Hepatocyte (in vitro differentiated cells): Measurements from ENCODE around the gene RASSF9. TPM values are rescaled to one million over a fixed set of nuclear protein-coding genes. Genes with fewer than 3 reads are reported as not detected.

ENCODE experiments used
- DNase-seq: peaks from one replicate; pipeline ENCODE4 v3.0.0-alpha.2; 2016; ENCODE audit warnings: low spot score
- H2AFZ ChIP-seq: fragments of 200-600 bp; sonication (generic); 2 replicates; pipeline ENCODE4 v1.6.0; 2016; ENCODE audit warnings: antibody characterized with exemption, mild to moderate bottlenecking
- H3K27ac ChIP-seq: fragments of 200-600 bp; sonication (generic); 2 replicates; pipeline ENCODE4 v1.5.1; 2016; ENCODE audit warnings: mild to moderate bottlenecking
- H3K27me3 ChIP-seq: fragments of 200-600 bp; sonication (generic); 2 replicates; pipeline ENCODE4 v1.6.1; 2016
- H3K36me3 ChIP-seq: fragments of 200-600 bp; sonication (generic); replicated peaks from 2 replicates; pipeline ENCODE4 v1.5.1; 2016; ENCODE audit warnings: low read depth; ENCODE audit not compliant: insufficient read depth
- H3K4me1 ChIP-seq: fragments of 200-600 bp; sonication (generic); 2 replicates; pipeline ENCODE4 v1.5.1; 2016; ENCODE audit warnings: mild to moderate bottlenecking, moderate library complexity; ENCODE audit not compliant: insufficient read depth
- H3K4me2 ChIP-seq: fragments of 200-600 bp; sonication (generic); 2 replicates; pipeline ENCODE4 v1.6.0; 2016
- H3K4me3 ChIP-seq: fragments of 200-600 bp; sonication (generic); 2 replicates; pipeline ENCODE4 v1.5.1; 2016; ENCODE audit warnings: mild to moderate bottlenecking
- H3K79me2 ChIP-seq: fragments of 200-600 bp; sonication (generic); 2 replicates; pipeline ENCODE4 v1.6.0; 2017; ENCODE audit warnings: mild to moderate bottlenecking
- H3K9me2 ChIP-seq: fragments of 200-600 bp; sonication (generic); replicated peaks from 2 replicates; pipeline ENCODE4 v1.6.0; 2017; ENCODE audit warnings: mild to moderate bottlenecking; ENCODE audit not compliant: insufficient read depth
- H3K9me3 ChIP-seq: fragments of 200-600 bp; sonication (generic); 2 replicates; pipeline ENCODE4 v1.5.1; 2016; ENCODE audit warnings: low read depth, mild to moderate bottlenecking
- H4K20me1 ChIP-seq: fragments of 200-600 bp; sonication (generic); 2 replicates; pipeline ENCODE4 v1.6.0; 2016; ENCODE audit warnings: mild to moderate bottlenecking; ENCODE audit not compliant: insufficient read depth, poor library complexity, severe bottlenecking
- CTCF ChIP-seq: fragments of 200-600 bp; sonication (generic); IDR thresholded peaks from 2 replicates; pipeline ENCODE4 v1.5.1; 2016; ENCODE audit warnings: antibody characterized with exemption, mild to moderate bottlenecking; ENCODE audit not compliant: poor library complexity
- EZH2 ChIP-seq: fragments of 200-600 bp; sonication (generic); IDR thresholded peaks from 2 replicates; pipeline ENCODE4 v1.6.1; 2016; ENCODE audit warnings: antibody characterized with exemption, mild to moderate bottlenecking, borderline replicate concordance
- EZH2phosphoT487 ChIP-seq: fragments of 200-600 bp; sonication (generic); IDR thresholded peaks from one replicate; pipeline ENCODE4 v1.6.1; 2018; ENCODE audit warnings: antibody characterized with exemption, mild to moderate bottlenecking, low read depth, moderate library complexity; ENCODE audit not compliant: unreplicated experiment, severe bottlenecking
- WGBS: methylation state at CpG from one replicate; pipeline ENCODE4 v1.1.6; 2016; ENCODE audit warnings: low lambda C conversion rate; ENCODE audit errors: missing lambda C conversion rate; 5-methylcytosine and 5-hydroxymethylcytosine counted together
- polyA plus RNA-seq: library from polyadenylated mRNA; unstranded; fragments of >200 nt; fragmentation: Nextera tagmentation; extraction: Ambion mirVana; gene quantifications from 2 replicates; pipeline ENCODE4 v1.2.1, GENCODE V29; 2016
- total RNA-seq: library from RNA; depleted of rRNA; stranded (reverse); fragments of >200 nt; gene quantifications from 2 replicates; pipeline ENCODE4 v1.2.3, GENCODE V29; 2014

The RASSF9 gene
- total and polyA plus RNA-seq, 2 experiments from 2014 or later = 0.31 to 0.60 TPM

- no peak overlapping the region for H3K4me2 ChIP-seq
- no peak overlapping the region for H3K4me3 ChIP-seq
- TF ChIP-seq CTCF (no peak), EZH2phosphoT487 (no peak), EZH2 (no peak)
- H2AFZ ChIP-seq = no peak overlapping the region
- no peaks in the 10 kb centered on the region for H3K4me1 ChIP-seq
- H3K9me3 ChIP-seq = no peaks in the 10 kb centered on the region
- H3K27me3 ChIP-seq = no peaks in the 10 kb centered on the region
- no peaks in the 10 kb centered on the region for H3K9me2 ChIP-seq
- H3K79me2 ChIP-seq = no peaks in the 10 kb centered on the region
- no peaks in the 10 kb centered on the region for H3K36me3 ChIP-seq
- H4K20me1 ChIP-seq = no peaks in the 10 kb centered on the region
- DNase-seq = no peak
- no peak overlapping the region for H3K27ac ChIP-seq
These were observed 22.1 kb downstream of the RASSF9 start for GRCh38 chr12:85814071-85814470.

- Histone ChIP-seq H3K9me2 (no peaks in the 10 kb centered on the region), H3K9me3 (no peaks in the 10 kb centered on the region), H3K27me3 (no peaks in the 10 kb centered on the region), H4K20me1 (no peaks in the 10 kb centered on the region), H3K4me3 (no peak overlapping the region), H3K4me1 (no peaks in the 10 kb centered on the region), H2AFZ (no peak overlapping the region), H3K4me2 (no peak overlapping the region), H3K79me2 (no peaks in the 10 kb centered on the region), H3K36me3 (no peaks in the 10 kb centered on the region), H3K27ac (no peak overlapping the region)
- no peak for DNase-seq
- no peak for TF ChIP-seq EZH2phosphoT487
- no peak for TF ChIP-seq EZH2
- no peak for TF ChIP-seq CTCF
These were observed 26.7 kb downstream of the RASSF9 start for GRCh38 chr12:85809500-85809899.

GRCh38 chr12:85807730-85808129, 28.5 kb downstream of the RASSF9 start:
- Histone ChIP-seq H3K36me3 (no peaks in the 10 kb centered on the region), H4K20me1 (no peaks in the 10 kb centered on the region), H3K27me3 (no peaks in the 10 kb centered on the region), H3K4me2 (no peak overlapping the region), H3K27ac (no peak overlapping the region), H3K79me2 (no peaks in the 10 kb centered on the region), H3K4me1 (no peaks in the 10 kb centered on the region), H2AFZ (no peak overlapping the region), H3K9me2 (no peaks in the 10 kb centered on the region), H3K4me3 (no peak overlapping the region), H3K9me3 (no peaks in the 10 kb centered on the region)
- TF ChIP-seq EZH2phosphoT487 (no peak), CTCF (no peak), EZH2 (no peak)
- no peak for DNase-seq

- Histone ChIP-seq H3K27me3 (no peaks in the 10 kb centered on the region), H3K27ac (no peak overlapping the region), H3K9me2 (no peaks in the 10 kb centered on the region), H2AFZ (no peak overlapping the region), H3K4me1 (no peaks in the 10 kb centered on the region), H3K79me2 (no peaks in the 10 kb centered on the region), H3K4me3 (no peak overlapping the region), H4K20me1 (no peaks in the 10 kb centered on the region), H3K9me3 (no peaks in the 10 kb centered on the region), H3K36me3 (no peaks in the 10 kb centered on the region), H3K4me2 (no peak overlapping the region)
- TF ChIP-seq EZH2phosphoT487 = no peak
- no peak for TF ChIP-seq CTCF
- no peak for TF ChIP-seq EZH2
- DNase-seq = no peak
- 93% methylated on average over 5 of the region's 5 CpGs for WGBS
These were observed 30.6 kb downstream of the RASSF9 start for GRCh38 chr12:85805654-85806053.
